HCT116 (cell line): ENCODE measurements around the gene DFFA. TPM values are rescaled to one million over a fixed set of nuclear protein-coding genes. Genes with fewer than 3 reads are reported as not detected.

Experiments
- ATAC-seq: fragments of 200-7000 bp; cut with Tn5 transposase; 2 replicates; pipeline ENCODE4 v1.9.1; 2020; ENCODE audit warnings: mild to moderate bottlenecking, moderate library complexity
- BruUV-seq: library from RNA; stranded (reverse); fragments of 400-500 nt; replicated peaks from 2 replicates; lab custom pipeline; 2021; lab: Mats Ljungman, UMichigan
- CTCF ChIA-PET: fragments of 300-600 bp; sonication (Branson Sonifier 250); formaldehyde crosslinking; loops from one replicate; lab custom pipeline; 2021; ENCODE audit warnings: antibody characterized with exemption; lab: Charles Lee
- POLR2A ChIA-PET: fragments of 300-600, 350-600 bp; sonication (Branson Sonifier 250); formaldehyde crosslinking; loops from one replicate; lab custom pipeline; 2021; ENCODE audit warnings: antibody characterized with exemption; lab: Charles Lee
- RAD21 ChIA-PET, 2 experiments: fragments of 300-600 bp; sonication (Branson Sonifier 250); formaldehyde crosslinking; loops; one replicate each; lab custom pipeline; 2023; ENCODE audit warnings: low total read pairs in 2 of 2; ENCODE audit not compliant: uncharacterized antibody in 2 of 2, unreplicated experiment in 2 of 2, low non-redundant PET in 1 of 2; lab: Charles Lee
- DNase-seq: peaks from one replicate; pipeline ENCODE4 v3.0.0-alpha.2; 2010; ENCODE audit warnings: low read depth, low spot score
- H2AFZ ChIP-seq: fragments of 200-600 bp; shearing (Covaris generic), sonication (generic); 2 replicates; pipeline ENCODE4 v1.6.1; 2017; ENCODE audit warnings: low read depth, mixed run types, mixed read lengths, antibody characterized with exemption, low read length; ENCODE audit not compliant: poor library complexity, severe bottlenecking
- H3K27ac ChIP-seq: 2 replicates; pipeline ENCODE4 v1.5.1; 2012; ENCODE audit warnings: low read depth, low read length
- H3K27me3 ChIP-seq: fragments of 200-600 bp; sonication (generic); 2 replicates; pipeline ENCODE4 v1.6.1; 2016; ENCODE audit warnings: mixed run types, low read length, mixed read lengths; ENCODE audit not compliant: insufficient read depth
- H3K36me3 ChIP-seq, 2 experiments: fragments of 200-500 bp in 1 of 2; fragments of 200-600 bp in 1 of 2; sonication (Bioruptor generic) in 1 of 2; sonication (generic) in 1 of 2; 2 replicates each; pipeline versions ENCODE4 v1.5.1 to v1.6.1; 2014 to 2016; ENCODE audit warnings: low read length in 2 of 2, inconsistent platforms in 1 of 2, mixed read lengths in 1 of 2, mixed run types in 1 of 2; ENCODE audit not compliant: insufficient read depth in 2 of 2, control insufficient read depth in 1 of 2
- H3K4me1 ChIP-seq, 2 experiments: fragments of 200-600 bp in 1 of 2; sonication (generic) in 1 of 2; 2 replicates each; pipeline versions ENCODE4 v1.5.1 to v1.6.1; 2012 to 2017; ENCODE audit warnings: low read length in 2 of 2, inconsistent platforms in 1 of 2, mild to moderate bottlenecking in 1 of 2, mixed read lengths in 1 of 2, mixed run types in 1 of 2, moderate library complexity in 1 of 2; ENCODE audit not compliant: insufficient read depth in 2 of 2, control insufficient read depth in 1 of 2
- H3K4me2 ChIP-seq: fragments of 200-600 bp; sonication (generic); 2 replicates; pipeline ENCODE4 v1.6.1; 2017; ENCODE audit warnings: mixed run types, low read length, mixed read lengths
- H3K4me3 ChIP-seq, 2 experiments: fragments of 200-600 bp in 1 of 2; sonication (generic) in 1 of 2; replicated peaks in 1 of 2; 2 replicates each; pipeline ENCODE4 v1.5.1; 2011 to 2016; ENCODE audit warnings: low read length in 2 of 2, control low read depth in 1 of 2, low read depth in 1 of 2, mild to moderate bottlenecking in 1 of 2, mixed read lengths in 1 of 2, mixed run types in 1 of 2
- H3K79me2 ChIP-seq: fragments of 200-600 bp; sonication (generic); 2 replicates; pipeline ENCODE4 v1.6.1; 2017; ENCODE audit warnings: mild to moderate bottlenecking, mixed run types, low read length, moderate library complexity, mixed read lengths; ENCODE audit not compliant: insufficient read depth
- H3K9ac ChIP-seq: fragments of 200-600 bp; sonication (generic); 2 replicates; pipeline ENCODE4 v1.6.1; 2016; ENCODE audit warnings: low read length, mixed read lengths
- H3K9me2 ChIP-seq: fragments of 200-600 bp; sonication (generic), shearing (Covaris generic); 2 replicates; pipeline ENCODE4 v1.6.1; 2017; ENCODE audit warnings: mixed run types, mild to moderate bottlenecking, moderate library complexity; ENCODE audit not compliant: insufficient read depth
- H3K9me3 ChIP-seq, 2 experiments: fragments of 200-500 bp in 1 of 2; fragments of 200-600 bp in 1 of 2; sonication (Bioruptor generic) in 1 of 2; sonication (generic) in 1 of 2; 2 replicates each; pipeline ENCODE4 v1.6.1; 2014 to 2017; ENCODE audit warnings: low read length in 2 of 2, mixed read lengths in 2 of 2, inconsistent platforms in 1 of 2, low read depth in 1 of 2, mild to moderate bottlenecking in 1 of 2, mixed run types in 1 of 2, moderate library complexity in 1 of 2; ENCODE audit not compliant: control insufficient read depth in 1 of 2, insufficient read depth in 1 of 2
- H4K20me1 ChIP-seq: fragments of 200-600 bp; sonication (generic), shearing (Covaris generic); 2 replicates; pipeline ENCODE4 v1.6.1; 2017; ENCODE audit warnings: mixed run types, mild to moderate bottlenecking, moderate library complexity; ENCODE audit not compliant: insufficient read depth
- EGR1 ChIP-seq: IDR thresholded peaks from 2 replicates; pipeline ENCODE4 v1.6.1; 2012; ENCODE audit warnings: low read depth
- POLR2AphosphoS5 ChIP-seq: IDR thresholded peaks from 2 replicates; pipeline ENCODE4 v1.6.1; 2011; ENCODE audit warnings: mild to moderate bottlenecking, low read depth, low read length, moderate library complexity
- TCF7L2 ChIP-seq: IDR thresholded peaks from 2 replicates; pipeline ENCODE4 v1.7.0; 2011; ENCODE audit warnings: borderline replicate concordance, inconsistent platforms; ENCODE audit not compliant: insufficient read depth, insufficient read length; ENCODE audit errors: extremely low read depth
- ZBTB33 ChIP-seq: IDR thresholded peaks from 2 replicates; pipeline ENCODE4 v1.6.1; 2011; ENCODE audit warnings: mild to moderate bottlenecking, low read length, moderate library complexity; ENCODE audit not compliant: insufficient replicate concordance; ENCODE audit errors: extremely low read depth
- ZFX ChIP-seq: fragments of 450-650 bp; IDR thresholded peaks from 2 replicates; pipeline ENCODE4 v1.6.1; 2017
- intact Hi-C: fragments of 100-400 bp; cut with micrococcal nuclease; formaldehyde crosslinking; loops from 2 replicates; pipeline ENCODE4 v1.10.0; 2022
- total RNA-seq: library from RNA; stranded (reverse); gene quantifications from one replicate; pipeline ENCODE4 v1.2.1, GENCODE V29; 2021; ENCODE audit not compliant: unreplicated experiment

Gene DFFA
- total RNA-seq, 1 experiment from 2014 or later, result 67.7 TPM

GRCh38 chr1:10515301-10515975 lies 43.1 kb upstream of the DFFA start:
- no TSS peak for BruUV-seq
- Histone ChIP-seq H3K9me2 (no peaks in the 10 kb centered on the region), H2AFZ (no peak overlapping the region), H3K27me3 (no peaks in the 10 kb centered on the region), H3K4me2 (no peak overlapping the region), H3K36me3 (no peaks in the 10 kb centered on the region), H3K4me1 (peaks cover 10 to 12% of the 10 kb centered on the region in 2 experiments), H3K9me3 (no peaks in the 10 kb centered on the region), H3K79me2 (peaks cover 91% of the 10 kb centered on the region), H3K9ac (no peak overlapping the region), H3K4me3 (no peak overlapping the region), H4K20me1 (peaks cover 3% of the 10 kb centered on the region; the same call in 1 of the 2 replicates), H3K27ac (no peak overlapping the region)
- DNase-seq, result no peak
- intact Hi-C loops, result loop anchor here (2.0 kb wide), 1 partner anchor 351 kb away; no protein-coding TSS in a partner anchor
- RAD21 ChIA-PET, result no interaction called here
- ATAC-seq, result no peak
- POLR2A ChIA-PET, result no interaction called here
- CTCF ChIA-PET, result interaction anchor here (1.0 kb wide), 1 partner anchor 10 kb away, joined by 3 read pairs; no protein-coding TSS in a partner anchor
- no peak for TF ChIP-seq POLR2AphosphoS5
- no peak for TF ChIP-seq TCF7L2
- TF ChIP-seq ZFX, result no peak
- TF ChIP-seq ZBTB33, result no peak
- TF ChIP-seq EGR1, result no peak
